HG02970 (cell line): ENCODE results near the gene CAMSAP1.
"Not testable (repeated sequence)": the region's sequence is repeated elsewhere in the genome, so short reads cannot be mapped to it uniquely, and the experiment has no call there.

Source experiments
- ATAC-seq: cut with Tn5 transposase; IDR thresholded peaks from one replicate; pipeline ENCODE4 v1.9.1; 2021; ENCODE audit warnings: mild to moderate bottlenecking, moderate library complexity, moderate number of reproducible peaks; ENCODE audit not compliant: unreplicated experiment, low FRiP score

The CAMSAP1 gene

GRCh38 chr9:135907431-135908092, at the start of gene CAMSAP1:
CAMSAP1 (minus strand) TSS chr9:135907546; CDS start chr9:135907159, 387 bp downstream.
- ATAC-seq: peak; percentile 72

- no peak for ATAC-seq
Measured at GRCh38 chr9:135956802-135957174, 49.4 kb upstream of the CAMSAP1 start.

GRCh38 chr9:135955934-135956801, 48.8 kb upstream of the CAMSAP1 start:
- no peak for ATAC-seq

GRCh38 chr9:135952664-135953206, 45.4 kb upstream of the CAMSAP1 start:
- no peak for ATAC-seq

- no peak for ATAC-seq
Measured at GRCh38 chr9:135951889-135952663, 44.7 kb upstream of the CAMSAP1 start.

GRCh38 chr9:135951310-135951709, 44.0 kb upstream of the CAMSAP1 start:
- ATAC-seq: not testable (repeated sequence)

- ATAC-seq: not testable (repeated sequence)
Measured at GRCh38 chr9:135950841-135951240, 43.5 kb upstream of the CAMSAP1 start.

GRCh38 chr9:135950135-135950682, 42.9 kb upstream of the CAMSAP1 start:
- ATAC-seq: no peak

GRCh38 chr9:135949501-135950134, 42.3 kb upstream of the CAMSAP1 start:
- no peak for ATAC-seq

- no peak for ATAC-seq
Measured at GRCh38 chr9:135948968-135949367, 41.6 kb upstream of the CAMSAP1 start.

GRCh38 chr9:135948446-135948845, 41.1 kb upstream of the CAMSAP1 start:
- no peak for ATAC-seq

GRCh38 chr9:135947582-135947981, 40.2 kb upstream of the CAMSAP1 start:
- no peak for ATAC-seq

GRCh38 chr9:135947105-135947504, 39.8 kb upstream of the CAMSAP1 start:
- ATAC-seq: not testable (repeated sequence)

- no peak for ATAC-seq
Measured at GRCh38 chr9:135946392-135946994, 39.1 kb upstream of the CAMSAP1 start.

GRCh38 chr9:135945969-135946368, 38.6 kb upstream of the CAMSAP1 start:
- no peak for ATAC-seq

- ATAC-seq: no peak
Measured at GRCh38 chr9:135944444-135945252, 37.3 kb upstream of the CAMSAP1 start.

GRCh38 chr9:135943604-135944003, 36.3 kb upstream of the CAMSAP1 start:
- ATAC-seq: not testable (repeated sequence)

GRCh38 chr9:135941288-135941995, 34.1 kb upstream of the CAMSAP1 start:
- ATAC-seq: no peak
